Left cardiac atrium (tissue), 4 donors: ENCODE measurements around the gene MPST. TPM values are rescaled to one million over a fixed set of nuclear protein-coding genes. Genes with fewer than 3 reads are reported as not detected.

ENCODE experiments used
- ATAC-seq, 2 donors: fragments of 200-7000 bp; cut with Tn5 transposase; one replicate each; pipeline ENCODE4 v1.9.1; 2020; ENCODE audit warnings: mild to moderate bottlenecking in 2 of 2, moderate library complexity in 2 of 2
- DNase-seq: peaks from one replicate; pipeline ENCODE4 v3.0.0-alpha.2; 2020
- intact Hi-C, 2 donors: fragments of 100-400 bp; cut with DNase I; formaldehyde crosslinking; loops; one replicate each; pipeline versions ENCODE4 v1.14.1 to v1.15.1; 2022 to 2023
- total RNA-seq, 2 donors: library from RNA; stranded (reverse); fragmentation: NEBNext Ultra II Directional; extraction: Animal tissue kit (Norgen Biotek cat#: 25700); gene quantifications; one replicate each; pipeline ENCODE4 v1.2.1, GENCODE V29; 2021
- donor health status: DM: no; HTN: yes; CAD: no.
- donor health status: DM: no; HTN: yes; CAD: no; lungs with severe emphysema.
- donor health status: DM: yes; HTN: yes; CAD: no.
- donor health status: Dilated cardiomyopathy.

Gene MPST
- total RNA-seq, 2 donors from 2014 or later = 48.2 to 51.2 TPM

GRCh38 chr22:37018086-37018814, 1.3 kb upstream of the MPST start:
- no peak for DNase-seq
- no peak for ATAC-seq
- intact Hi-C loops = no loop called here

- DNase-seq = peak; percentile 76
- peak; percentile 43 to 63 for ATAC-seq
- intact Hi-C loops = no loop called here
These were observed 680 bp upstream of the MPST start for GRCh38 chr22:37018815-37019308.

GRCh38 chr22:37020192-37020479, 594 bp downstream of the MPST start:
- ATAC-seq (peak; percentile 14 to 43), DNase-seq (no peak)
- intact Hi-C loops = no loop called here

GRCh38 chr22:37021041-37021440, 1.5 kb downstream of the MPST start:
- intact Hi-C loops = no loop called here
- DNase-seq (no peak), ATAC-seq (no peak)

- intact Hi-C loops = no loop called here
- ATAC-seq (no peak), DNase-seq (peak; percentile 58)
These were observed 2.4 kb downstream of the MPST start for GRCh38 chr22:37021710-37022482.

GRCh38 chr22:37022483-37023337, 3.2 kb downstream of the MPST start:
- ATAC-seq = peak; percentile 3 to 9
- intact Hi-C loops = no loop called here
- DNase-seq = no peak

GRCh38 chr22:37023743-37024338, 4.3 kb downstream of the MPST start:
- intact Hi-C loops = no loop called here
- ATAC-seq = no peak
- no peak for DNase-seq

- ATAC-seq (no peak), DNase-seq (no peak)
- intact Hi-C loops = no loop called here
These were observed 5.0 kb downstream of the MPST start for GRCh38 chr22:37024339-37025157.

GRCh38 chr22:37025500-37026070, 6.0 kb downstream of the MPST start:
- DNase-seq (no peak), ATAC-seq (no peak)
- intact Hi-C loops = no loop called here

- intact Hi-C loops = no loop called here
- DNase-seq (no peak), ATAC-seq (peak in 1 of 2 donors; percentile 19)
These were observed 6.8 kb downstream of the MPST start for GRCh38 chr22:37026325-37026724.

- DNase-seq (no peak), ATAC-seq (no peak)
- intact Hi-C loops = no loop called here
These were observed 8.0 kb downstream of the MPST start for GRCh38 chr22:37027556-37027955.

- intact Hi-C loops = no loop called here
- DNase-seq (no peak), ATAC-seq (no peak)
These were observed 9.4 kb downstream of the MPST start for GRCh38 chr22:37028692-37029674.

- DNase-seq = no peak
- intact Hi-C loops = no loop called here
- no peak for ATAC-seq
These were observed 11.2 kb downstream of the MPST start for GRCh38 chr22:37030560-37031281.

- DNase-seq (no peak), ATAC-seq (no peak)
- intact Hi-C loops = no loop called here
These were observed 12.6 kb downstream of the MPST start for GRCh38 chr22:37032134-37032534.

GRCh38 chr22:37032535-37033460, 13.3 kb downstream of the MPST start:
- ATAC-seq = peak; percentile 71 to 91
- intact Hi-C loops = no loop called here
- DNase-seq = peak; percentile 59
